HCT116 (cell line): ENCODE measurements around the gene FBXO31. TPM values are rescaled to one million over a fixed set of nuclear protein-coding genes. Genes with fewer than 3 reads are reported as not detected.

Experiments used
- ATAC-seq: fragments of 200-7000 bp; cut with Tn5 transposase; 2 replicates; pipeline ENCODE4 v1.9.1; 2020; ENCODE audit warnings: mild to moderate bottlenecking, moderate library complexity
- BruUV-seq: library from RNA; stranded (reverse); fragments of 400-500 nt; replicated peaks from 2 replicates; lab custom pipeline; 2021; lab: Mats Ljungman, UMichigan
- CTCF ChIA-PET: fragments of 300-600 bp; sonication (Branson Sonifier 250); formaldehyde crosslinking; loops from one replicate; lab custom pipeline; 2021; ENCODE audit warnings: antibody characterized with exemption; lab: Charles Lee
- POLR2A ChIA-PET: fragments of 300-600, 350-600 bp; sonication (Branson Sonifier 250); formaldehyde crosslinking; loops from one replicate; lab custom pipeline; 2021; ENCODE audit warnings: antibody characterized with exemption; lab: Charles Lee
- RAD21 ChIA-PET, 2 experiments: fragments of 300-600 bp; sonication (Branson Sonifier 250); formaldehyde crosslinking; loops; one replicate each; lab custom pipeline; 2023; ENCODE audit warnings: low total read pairs in 2 of 2; ENCODE audit not compliant: uncharacterized antibody in 2 of 2, unreplicated experiment in 2 of 2, low non-redundant PET in 1 of 2; lab: Charles Lee
- DNase-seq: peaks from one replicate; pipeline ENCODE4 v3.0.0-alpha.2; 2010; ENCODE audit warnings: low read depth, low spot score
- H2AFZ ChIP-seq: fragments of 200-600 bp; shearing (Covaris generic), sonication (generic); 2 replicates; pipeline ENCODE4 v1.6.1; 2017; ENCODE audit warnings: low read depth, mixed run types, mixed read lengths, antibody characterized with exemption, low read length; ENCODE audit not compliant: poor library complexity, severe bottlenecking
- H3K27ac ChIP-seq: 2 replicates; pipeline ENCODE4 v1.5.1; 2012; ENCODE audit warnings: low read depth, low read length
- H3K27me3 ChIP-seq: fragments of 200-600 bp; sonication (generic); 2 replicates; pipeline ENCODE4 v1.6.1; 2016; ENCODE audit warnings: mixed run types, low read length, mixed read lengths; ENCODE audit not compliant: insufficient read depth
- H3K36me3 ChIP-seq, 2 experiments: fragments of 200-500 bp in 1 of 2; fragments of 200-600 bp in 1 of 2; sonication (Bioruptor generic) in 1 of 2; sonication (generic) in 1 of 2; 2 replicates each; pipeline versions ENCODE4 v1.5.1 to v1.6.1; 2014 to 2016; ENCODE audit warnings: low read length in 2 of 2, inconsistent platforms in 1 of 2, mixed read lengths in 1 of 2, mixed run types in 1 of 2; ENCODE audit not compliant: insufficient read depth in 2 of 2, control insufficient read depth in 1 of 2
- H3K4me1 ChIP-seq, 2 experiments: fragments of 200-600 bp in 1 of 2; sonication (generic) in 1 of 2; 2 replicates each; pipeline versions ENCODE4 v1.5.1 to v1.6.1; 2012 to 2017; ENCODE audit warnings: low read length in 2 of 2, inconsistent platforms in 1 of 2, mild to moderate bottlenecking in 1 of 2, mixed read lengths in 1 of 2, mixed run types in 1 of 2, moderate library complexity in 1 of 2; ENCODE audit not compliant: insufficient read depth in 2 of 2, control insufficient read depth in 1 of 2
- H3K4me2 ChIP-seq: fragments of 200-600 bp; sonication (generic); 2 replicates; pipeline ENCODE4 v1.6.1; 2017; ENCODE audit warnings: mixed run types, low read length, mixed read lengths
- H3K4me3 ChIP-seq, 2 experiments: fragments of 200-600 bp in 1 of 2; sonication (generic) in 1 of 2; replicated peaks in 1 of 2; 2 replicates each; pipeline ENCODE4 v1.5.1; 2011 to 2016; ENCODE audit warnings: low read length in 2 of 2, control low read depth in 1 of 2, low read depth in 1 of 2, mild to moderate bottlenecking in 1 of 2, mixed read lengths in 1 of 2, mixed run types in 1 of 2
- H3K79me2 ChIP-seq: fragments of 200-600 bp; sonication (generic); 2 replicates; pipeline ENCODE4 v1.6.1; 2017; ENCODE audit warnings: mild to moderate bottlenecking, mixed run types, low read length, moderate library complexity, mixed read lengths; ENCODE audit not compliant: insufficient read depth
- H3K9ac ChIP-seq: fragments of 200-600 bp; sonication (generic); 2 replicates; pipeline ENCODE4 v1.6.1; 2016; ENCODE audit warnings: low read length, mixed read lengths
- H3K9me2 ChIP-seq: fragments of 200-600 bp; sonication (generic), shearing (Covaris generic); 2 replicates; pipeline ENCODE4 v1.6.1; 2017; ENCODE audit warnings: mixed run types, mild to moderate bottlenecking, moderate library complexity; ENCODE audit not compliant: insufficient read depth
- H3K9me3 ChIP-seq, 2 experiments: fragments of 200-500 bp in 1 of 2; fragments of 200-600 bp in 1 of 2; sonication (Bioruptor generic) in 1 of 2; sonication (generic) in 1 of 2; 2 replicates each; pipeline ENCODE4 v1.6.1; 2014 to 2017; ENCODE audit warnings: low read length in 2 of 2, mixed read lengths in 2 of 2, inconsistent platforms in 1 of 2, low read depth in 1 of 2, mild to moderate bottlenecking in 1 of 2, mixed run types in 1 of 2, moderate library complexity in 1 of 2; ENCODE audit not compliant: control insufficient read depth in 1 of 2, insufficient read depth in 1 of 2
- H4K20me1 ChIP-seq: fragments of 200-600 bp; sonication (generic), shearing (Covaris generic); 2 replicates; pipeline ENCODE4 v1.6.1; 2017; ENCODE audit warnings: mixed run types, mild to moderate bottlenecking, moderate library complexity; ENCODE audit not compliant: insufficient read depth
- CBX3 ChIP-seq: IDR thresholded peaks from 2 replicates; pipeline ENCODE4 v1.6.1; 2012; ENCODE audit warnings: low read depth
- EGR1 ChIP-seq: IDR thresholded peaks from 2 replicates; pipeline ENCODE4 v1.6.1; 2012; ENCODE audit warnings: low read depth
- EZH2 ChIP-seq: fragments of 200-600 bp; sonication (generic); IDR thresholded peaks from 2 replicates; pipeline ENCODE4 v1.6.1; 2017; ENCODE audit warnings: antibody characterized with exemption, mixed run types
- FOSL1 ChIP-seq: IDR thresholded peaks from 2 replicates; pipeline ENCODE4 v1.6.1; 2012; ENCODE audit warnings: low read depth
- POLR2AphosphoS5 ChIP-seq: IDR thresholded peaks from 2 replicates; pipeline ENCODE4 v1.6.1; 2011; ENCODE audit warnings: mild to moderate bottlenecking, low read depth, low read length, moderate library complexity
- SRF ChIP-seq: IDR thresholded peaks from 2 replicates; pipeline ENCODE4 v1.6.1; 2012; ENCODE audit warnings: low read depth
- TCF7L2 ChIP-seq: IDR thresholded peaks from 2 replicates; pipeline ENCODE4 v1.7.0; 2011; ENCODE audit warnings: borderline replicate concordance, inconsistent platforms; ENCODE audit not compliant: insufficient read depth, insufficient read length; ENCODE audit errors: extremely low read depth
- YY1 ChIP-seq: IDR thresholded peaks from 2 replicates; pipeline ENCODE4 v1.6.1; 2011; ENCODE audit warnings: low read length, low read depth, moderate library complexity, mild to moderate bottlenecking; ENCODE audit not compliant: insufficient replicate concordance; ENCODE audit errors: extremely low read depth
- ZFX ChIP-seq: fragments of 450-650 bp; IDR thresholded peaks from 2 replicates; pipeline ENCODE4 v1.6.1; 2017
- ZNF274 ChIP-seq: fragments of 200-500 bp; sonication (Bioruptor generic); IDR thresholded peaks from 2 replicates; pipeline ENCODE4 v1.6.1; 2014; ENCODE audit warnings: mild to moderate bottlenecking, low read depth, low read length, inconsistent platforms
- intact Hi-C: fragments of 100-400 bp; cut with micrococcal nuclease; formaldehyde crosslinking; loops from 2 replicates; pipeline ENCODE4 v1.10.0; 2022
- total RNA-seq: library from RNA; stranded (reverse); gene quantifications from one replicate; pipeline ENCODE4 v1.2.1, GENCODE V29; 2021; ENCODE audit not compliant: unreplicated experiment
- TF ChIP-seq, protein P1 (sequence below): IDR thresholded peaks from 2 replicates; pipeline ENCODE4 v1.6.1; 2012
- TF ChIP-seq, protein P2 (sequence below): IDR thresholded peaks from 2 replicates; pipeline ENCODE4 v1.6.1; 2011; ENCODE audit warnings: mild to moderate bottlenecking, low read length, moderate library complexity; ENCODE audit not compliant: insufficient replicate concordance; ENCODE audit errors: extremely low read depth
- TF ChIP-seq, protein P3 (sequence below): IDR thresholded peaks from 2 replicates; pipeline ENCODE4 v1.6.1; 2012; ENCODE audit warnings: low read depth

Gene FBXO31
- total RNA-seq, 1 experiment from 2014 or later, result 52.1 TPM

DNA sequence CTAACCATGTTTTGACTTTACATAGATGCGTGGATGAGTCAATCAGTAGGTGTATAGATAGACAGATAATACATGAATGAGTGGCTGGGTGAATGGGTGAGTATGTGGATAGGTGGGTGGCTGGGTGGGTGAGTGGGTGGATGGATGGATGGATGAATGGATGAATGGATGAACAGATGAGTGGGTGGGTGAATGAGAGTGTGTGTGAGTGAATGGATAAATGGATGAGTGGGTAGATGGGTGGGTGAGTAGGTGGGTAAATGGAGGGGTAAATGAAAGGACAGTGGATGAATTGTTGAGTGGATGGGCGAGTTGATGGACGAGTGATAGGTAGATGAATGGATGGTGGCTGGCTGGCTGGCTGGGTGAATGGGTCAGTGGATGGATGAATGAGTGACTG is 89.6 kb downstream of the FBXO31 start (continued):
- TF ChIP-seq, protein P1, sequence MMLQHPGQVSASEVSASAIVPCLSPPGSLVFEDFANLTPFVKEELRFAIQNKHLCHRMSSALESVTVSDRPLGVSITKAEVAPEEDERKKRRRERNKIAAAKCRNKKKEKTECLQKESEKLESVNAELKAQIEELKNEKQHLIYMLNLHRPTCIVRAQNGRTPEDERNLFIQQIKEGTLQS, result no peak
- TF ChIP-seq EZH2 (no peak), FOSL1 (no peak), EGR1 (no peak), CBX3 (no peak)
- TF ChIP-seq, protein P2, sequence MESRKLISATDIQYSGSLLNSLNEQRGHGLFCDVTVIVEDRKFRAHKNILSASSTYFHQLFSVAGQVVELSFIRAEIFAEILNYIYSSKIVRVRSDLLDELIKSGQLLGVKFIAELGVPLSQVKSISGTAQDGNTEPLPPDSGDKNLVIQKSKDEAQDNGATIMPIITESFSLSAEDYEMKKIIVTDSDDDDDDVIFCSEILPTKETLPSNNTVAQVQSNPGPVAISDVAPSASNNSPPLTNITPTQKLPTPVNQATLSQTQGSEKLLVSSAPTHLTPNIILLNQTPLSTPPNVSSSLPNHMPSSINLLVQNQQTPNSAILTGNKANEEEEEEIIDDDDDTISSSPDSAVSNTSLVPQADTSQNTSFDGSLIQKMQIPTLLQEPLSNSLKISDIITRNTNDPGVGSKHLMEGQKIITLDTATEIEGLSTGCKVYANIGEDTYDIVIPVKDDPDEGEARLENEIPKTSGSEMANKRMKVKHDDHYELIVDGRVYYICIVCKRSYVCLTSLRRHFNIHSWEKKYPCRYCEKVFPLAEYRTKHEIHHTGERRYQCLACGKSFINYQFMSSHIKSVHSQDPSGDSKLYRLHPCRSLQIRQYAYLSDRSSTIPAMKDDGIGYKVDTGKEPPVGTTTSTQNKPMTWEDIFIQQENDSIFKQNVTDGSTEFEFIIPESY, result no peak

DNA sequence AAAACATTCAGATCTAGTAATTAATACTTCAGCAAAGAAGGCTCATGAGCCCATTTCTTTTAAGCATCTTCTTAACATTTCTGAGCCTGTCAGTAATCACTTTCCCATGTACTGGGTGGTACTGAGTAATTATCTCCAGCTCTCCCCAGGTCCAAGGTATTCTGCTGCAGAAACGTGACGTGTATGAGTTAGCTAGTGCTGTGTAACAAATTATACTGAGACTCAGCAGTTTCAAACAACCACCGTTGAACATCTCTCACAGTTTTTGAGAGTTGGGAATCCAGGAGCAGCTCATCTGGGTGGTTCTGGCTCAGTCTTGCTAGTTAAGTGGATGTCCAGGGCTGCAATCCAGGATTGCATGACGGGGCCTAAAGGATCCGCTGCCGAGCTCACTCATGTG is 91.6 kb downstream of the FBXO31 start:
- DNase-seq, result no peak
- CTCF ChIA-PET, result no interaction called here
- TF ChIP-seq POLR2AphosphoS5 (no peak), EGR1 (no peak), ZFX (no peak), SRF (no peak), TCF7L2 (no peak), ZNF274 (no peak), YY1 (no peak)
- TF ChIP-seq, protein P3, sequence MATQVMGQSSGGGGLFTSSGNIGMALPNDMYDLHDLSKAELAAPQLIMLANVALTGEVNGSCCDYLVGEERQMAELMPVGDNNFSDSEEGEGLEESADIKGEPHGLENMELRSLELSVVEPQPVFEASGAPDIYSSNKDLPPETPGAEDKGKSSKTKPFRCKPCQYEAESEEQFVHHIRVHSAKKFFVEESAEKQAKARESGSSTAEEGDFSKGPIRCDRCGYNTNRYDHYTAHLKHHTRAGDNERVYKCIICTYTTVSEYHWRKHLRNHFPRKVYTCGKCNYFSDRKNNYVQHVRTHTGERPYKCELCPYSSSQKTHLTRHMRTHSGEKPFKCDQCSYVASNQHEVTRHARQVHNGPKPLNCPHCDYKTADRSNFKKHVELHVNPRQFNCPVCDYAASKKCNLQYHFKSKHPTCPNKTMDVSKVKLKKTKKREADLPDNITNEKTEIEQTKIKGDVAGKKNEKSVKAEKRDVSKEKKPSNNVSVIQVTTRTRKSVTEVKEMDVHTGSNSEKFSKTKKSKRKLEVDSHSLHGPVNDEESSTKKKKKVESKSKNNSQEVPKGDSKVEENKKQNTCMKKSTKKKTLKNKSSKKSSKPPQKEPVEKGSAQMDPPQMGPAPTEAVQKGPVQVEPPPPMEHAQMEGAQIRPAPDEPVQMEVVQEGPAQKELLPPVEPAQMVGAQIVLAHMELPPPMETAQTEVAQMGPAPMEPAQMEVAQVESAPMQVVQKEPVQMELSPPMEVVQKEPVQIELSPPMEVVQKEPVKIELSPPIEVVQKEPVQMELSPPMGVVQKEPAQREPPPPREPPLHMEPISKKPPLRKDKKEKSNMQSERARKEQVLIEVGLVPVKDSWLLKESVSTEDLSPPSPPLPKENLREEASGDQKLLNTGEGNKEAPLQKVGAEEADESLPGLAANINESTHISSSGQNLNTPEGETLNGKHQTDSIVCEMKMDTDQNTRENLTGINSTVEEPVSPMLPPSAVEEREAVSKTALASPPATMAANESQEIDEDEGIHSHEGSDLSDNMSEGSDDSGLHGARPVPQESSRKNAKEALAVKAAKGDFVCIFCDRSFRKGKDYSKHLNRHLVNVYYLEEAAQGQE, result no peak
- Histone ChIP-seq H3K79me2 (no peaks in the 10 kb centered on the region), H4K20me1 (no peaks in the 10 kb centered on the region), H2AFZ (no peak overlapping the region), H3K9me3 (peaks cover under 1 to 5% of the 10 kb centered on the region in 2 experiments; a peak in 2 of 4 replicates), H3K27me3 (no peaks in the 10 kb centered on the region), H3K9me2 (no peaks in the 10 kb centered on the region), H3K4me3 (no peak overlapping the region), H3K36me3 (no peaks in the 10 kb centered on the region), H3K27ac (no peak overlapping the region), H3K9ac (no peak overlapping the region), H3K4me1 (peaks cover 4 to 10% of the 10 kb centered on the region in 2 experiments; a peak in 3 of 4 replicates), H3K4me2 (no peak overlapping the region)
- ATAC-seq, result no peak
- POLR2A ChIA-PET, result no interaction called here
- intact Hi-C loops, result no loop called here
- no TSS peak for BruUV-seq
- RAD21 ChIA-PET, result no interaction called here
